K562 (cell line): ENCODE results near the gene MRPL11. TPM values are rescaled to one million over a fixed set of nuclear protein-coding genes. Genes with fewer than 3 reads are reported as not detected.

ENCODE experiments used
- ATF1 ChIP-seq, 2 experiments: fragments of 450-650 bp in 1 of 2; IDR thresholded peaks; 2 replicates each; pipeline ENCODE4 v1.6.1; 2016; ENCODE audit warnings: missing compliant biosample characterization in 1 of 2, missing genetic modification characterization in 1 of 2
- HMGXB4 ChIP-seq: sonication (generic); formaldehyde crosslinking; IDR thresholded peaks from 2 replicates; pipeline ENCODE4 v1.8.1; 2023; ENCODE audit warnings: mild to moderate bottlenecking, missing genetic modification reagents
- NFE2L1 ChIP-seq: fragments of 450-650 bp; IDR thresholded peaks from 2 replicates; pipeline ENCODE4 v1.6.1; 2016; ENCODE audit warnings: missing genetic modification characterization, low read depth, mild to moderate bottlenecking, missing compliant biosample characterization, moderate library complexity, borderline replicate concordance
- SP1 ChIP-seq: sonication (generic); formaldehyde crosslinking; IDR thresholded peaks from 2 replicates; pipeline ENCODE4 v1.8.1; 2022; ENCODE audit warnings: mild to moderate bottlenecking, missing genetic modification reagents
- SRF ChIP-seq, 2 experiments: fragments of 250-450, 450-650 bp in 1 of 2; sonication (Bioruptor Pico) in 1 of 2; sonication (generic) in 1 of 2; formaldehyde crosslinking; IDR thresholded peaks; 2 replicates each; pipeline versions ENCODE4 v1.5.0 to v1.5.1; 2020 to 2022; ENCODE audit warnings: mild to moderate bottlenecking in 1 of 2, missing genetic modification reagents in 1 of 2
- THAP12 ChIP-seq: fragments of 250-450 bp; sonication (Bioruptor Pico); IDR thresholded peaks from 2 replicates; pipeline ENCODE4 v1.9.0; 2021; ENCODE audit warnings: mild to moderate bottlenecking, inconsistent platforms
- VEZF1 ChIP-seq: fragments of 200-800 bp; sonication (Bioruptor generic); IDR thresholded peaks from 2 replicates; pipeline ENCODE4 v1.6.1; 2017; ENCODE audit warnings: missing genetic modification characterization, missing compliant biosample characterization
- ZBTB40 ChIP-seq, 2 experiments: fragments of 450-650 bp in 1 of 2; sonication (generic) in 1 of 2; formaldehyde crosslinking in 1 of 2; IDR thresholded peaks; 2 replicates each; pipeline versions ENCODE4 v1.7.1 to v1.9.0; 2016 to 2022; ENCODE audit warnings: inconsistent platforms in 1 of 2, mild to moderate bottlenecking in 1 of 2, missing genetic modification reagents in 1 of 2
- ZFP36 ChIP-seq: fragments of 150-350 bp; IDR thresholded peaks from 2 replicates; pipeline ENCODE4 v1.6.1; 2018; ENCODE audit warnings: low read length, low read depth; ENCODE audit not compliant: partially characterized antibody
- ZNF644 ChIP-seq: fragments of 200-800 bp; sonication (Bioruptor generic); IDR thresholded peaks from 2 replicates; pipeline ENCODE4 v1.6.1; 2016; ENCODE audit warnings: low read depth, missing genetic modification characterization, missing compliant biosample characterization
- polyA plus RNA-seq, 8 experiments: library from polyadenylated mRNA; depleted of rRNA in 4 of 8; stranded (reverse) in 5 of 8; unstranded in 3 of 8; fragments of >200 nt; fragmentation: Nextera tagmentation in 2 of 8; fragmentation: Illumina TruSeq in 1 of 8; extraction: Ambion mirVana in 2 of 8; extraction: Trizol in 1 of 8; gene quantifications; 2 replicates each; pipeline versions ENCODE4 v1.2.1 to v1.2.3, GENCODE V29; 2011 to 2014; ENCODE audit warnings: inconsistent platforms in 1 of 8, missing spikeins in 1 of 8
- total RNA-seq, 7 experiments: library from RNA; depleted of rRNA in 6 of 7; stranded (reverse); fragments of >200 nt in 6 of 7; fragmentation: Illumina TruSeq in 2 of 7; extraction: Trizol in 2 of 7; gene quantifications; 2 replicates each; pipeline versions ENCODE4 v1.2.1 to v1.2.3, GENCODE V29; 2011 to 2021; ENCODE audit warnings: low replicate concordance in 1 of 7

MRPL11 gene
- total and polyA plus RNA-seq, 9 of the 15 experiments (the other 6 are each of a cell fraction or from before 2014, with no cell fraction given): 33.0 to 173 (median 91.9) TPM

GRCh38 chr11:66408488-66409214 is 30.0 kb downstream of the MRPL11 start (continued):
- no peak for TF ChIP-seq ZBTB40 (IDR thresholded peaks at IDR 0.05)
- TF ChIP-seq ZBTB40 (CRISPR knock-in tag; IDR thresholded peaks at IDR 0.05): no peak
- no peak for TF ChIP-seq ZNF644 (tag)
- TF ChIP-seq ZFP36: peak; percentile 60
- TF ChIP-seq SRF (CRISPR knock-in tag; IDR thresholded peaks at IDR 0.05): peak in 1 of 2 experiments; percentile 91; a peak in 3 of 4 replicates
- no peak for TF ChIP-seq THAP12
- peak; percentile 75 for TF ChIP-seq SP1 (CRISPR knock-in tag)
- no peak for TF ChIP-seq ATF1 (CRISPR knock-in tag; IDR thresholded peaks at IDR 0.05)
- TF ChIP-seq ATF1 (tag; IDR thresholded peaks at IDR 0.05): peak; percentile 73
- peak; percentile 62; the same call in 1 of the 2 replicates for TF ChIP-seq VEZF1
- TF ChIP-seq HMGXB4 (CRISPR knock-in tag): peak; percentile 71; the same call in 1 of the 2 replicates
- no peak for TF ChIP-seq NFE2L1 (tag)
